B cell (primary cell): ENCODE results near the gene PIK3CA.

ENCODE experiments used
- CTCF ChIP-seq: fragments of 200-600 bp; IDR thresholded peaks from one replicate; pipeline ENCODE4 v1.8.0; 2022; ENCODE audit warnings: antibody characterized with exemption, mild to moderate bottlenecking
- EZH2 ChIP-seq: IDR thresholded peaks from 2 replicates; pipeline ENCODE4 v1.6.1; 2012; ENCODE audit warnings: borderline replicate concordance, low read depth, mild to moderate bottlenecking, moderate library complexity, low read length; ENCODE audit not compliant: insufficient read depth, poor library complexity, severe bottlenecking

- TF ChIP-seq CTCF (no peak), EZH2 (no peak)
Observed at GRCh38 chr3:179149406-179149867, 1.3 kb downstream of the PIK3CA start.
